ENCODE results near the gene RNU1-4.
"Not testable (repeated sequence)": the region's sequence is repeated elsewhere in the genome, so short reads cannot be mapped to it uniquely, and the experiment has no call there.

- not testable (repeated sequence) for TF ChIP-seq CTCF, POLR2A (IDR thresholded peaks at IDR 0.05)
Measured at GRCh38 chr1:16732254-16732896, 7.9 kb upstream of the RNU1-4 start.

Data from thyroid gland (tissue), 4 donors.